ENCODE results near the gene PLA2R1.

GRCh38 chr2:160052531-160052930 is 9.9 kb downstream of the PLA2R1 start:
- TF ChIP-seq POLR2A (IDR thresholded peaks at IDR 0.05) (no peak), CTCF (IDR thresholded peaks at IDR 0.05) (no peak), POLR2AphosphoS5 (IDR thresholded peaks at IDR 0.05) (no peak)
